Neuron (in vitro differentiated cells): ENCODE results near the gene YIPF1.
"Not testable (repeated sequence)": the region's sequence is repeated elsewhere in the genome, so short reads cannot be mapped to it uniquely, and the experiment has no call there.

Experiments used
- H2AFZ ChIP-seq: one replicate; pipeline ENCODE4 v1.6.1; 2013; ENCODE audit warnings: low read depth, mild to moderate bottlenecking, inconsistent platforms, low read length, moderate library complexity
- H3K27me3 ChIP-seq: one replicate; pipeline ENCODE4 v1.6.1; 2013; ENCODE audit warnings: low read length; ENCODE audit not compliant: insufficient read depth
- H3K36me3 ChIP-seq: one replicate; pipeline ENCODE4 v1.6.1; 2013; ENCODE audit warnings: low read length; ENCODE audit not compliant: insufficient read depth
- H3K4me1 ChIP-seq: one replicate; pipeline ENCODE4 v1.6.1; 2013; ENCODE audit warnings: low read length; ENCODE audit not compliant: insufficient read depth
- H3K4me3 ChIP-seq: 2 replicates; pipeline ENCODE4 v1.5.1; 2013; ENCODE audit warnings: mild to moderate bottlenecking, low read length, moderate library complexity
- H3K9me3 ChIP-seq: one replicate; pipeline ENCODE4 v1.6.1; 2013; ENCODE audit warnings: low read length

The YIPF1 gene

GRCh38 chr1:53890522-53890941 lies 935 bp upstream of the YIPF1 start:
- peak overlapping the region; percentile 98 for H3K4me3 ChIP-seq
- H2AFZ ChIP-seq = peak overlapping the region; percentile 92
- no peaks in the 10 kb centered on the region for H3K9me3 ChIP-seq
- H3K27me3 ChIP-seq = no peaks in the 10 kb centered on the region
- H3K4me1 ChIP-seq = peaks cover 9% of the 10 kb centered on the region
- H3K36me3 ChIP-seq = peaks cover 20% of the 10 kb centered on the region

- no peaks in the 10 kb centered on the region for H3K9me3 ChIP-seq
- peaks cover 27% of the 10 kb centered on the region for H3K36me3 ChIP-seq
- H3K4me1 ChIP-seq = peaks cover 9% of the 10 kb centered on the region
- H3K4me3 ChIP-seq = peak overlapping the region; percentile 98
- H2AFZ ChIP-seq = no peak overlapping the region
- no peaks in the 10 kb centered on the region for H3K27me3 ChIP-seq
Measured at GRCh38 chr1:53888681-53889080, 916 bp downstream of the YIPF1 start.

GRCh38 chr1:53883600-53883999 lies 6.0 kb downstream of the YIPF1 start:
- peaks cover 45% of the 10 kb centered on the region for H3K36me3 ChIP-seq
- H3K4me1 ChIP-seq, H3K4me3 ChIP-seq, H2AFZ ChIP-seq, H3K27me3 ChIP-seq, H3K9me3 ChIP-seq: not testable (repeated sequence)

- peaks cover 49% of the 10 kb centered on the region for H3K36me3 ChIP-seq
- H3K27me3 ChIP-seq, H2AFZ ChIP-seq, H3K4me3 ChIP-seq, H3K9me3 ChIP-seq, H3K4me1 ChIP-seq: not testable (repeated sequence)
Measured at GRCh38 chr1:53881853-53882252, 7.7 kb downstream of the YIPF1 start.

GRCh38 chr1:53878492-53879105 lies 11.0 kb downstream of the YIPF1 start:
- H2AFZ ChIP-seq = no peak overlapping the region
- H3K4me1 ChIP-seq = no peaks in the 10 kb centered on the region
- no peak overlapping the region for H3K4me3 ChIP-seq
- H3K27me3 ChIP-seq = no peaks in the 10 kb centered on the region
- H3K36me3 ChIP-seq = peaks cover 50% of the 10 kb centered on the region
- H3K9me3 ChIP-seq = peaks cover 6% of the 10 kb centered on the region

- H3K36me3 ChIP-seq = peaks cover 62% of the 10 kb centered on the region
- H3K9me3 ChIP-seq, H3K4me1 ChIP-seq, H2AFZ ChIP-seq, H3K27me3 ChIP-seq, H3K4me3 ChIP-seq: not testable (repeated sequence)
Measured at GRCh38 chr1:53875150-53875549, 14.4 kb downstream of the YIPF1 start.

GRCh38 chr1:53871773-53872484 lies 17.7 kb downstream of the YIPF1 start:
- Histone ChIP-seq H3K9me3 (no peaks in the 10 kb centered on the region), H3K4me3 (no peak overlapping the region), H3K36me3 (peaks cover 61% of the 10 kb centered on the region), H3K4me1 (no peaks in the 10 kb centered on the region), H2AFZ (no peak overlapping the region), H3K27me3 (no peaks in the 10 kb centered on the region)

- Histone ChIP-seq H3K27me3 (no peaks in the 10 kb centered on the region), H3K4me1 (no peaks in the 10 kb centered on the region), H3K36me3 (peaks cover 58% of the 10 kb centered on the region), H3K4me3 (no peak overlapping the region), H3K9me3 (no peaks in the 10 kb centered on the region), H2AFZ (no peak overlapping the region)
Measured at GRCh38 chr1:53871221-53871620, 18.4 kb downstream of the YIPF1 start.

GRCh38 chr1:53869454-53870117 lies 20.0 kb downstream of the YIPF1 start:
- Histone ChIP-seq H3K4me1 (no peaks in the 10 kb centered on the region), H3K4me3 (no peak overlapping the region), H3K9me3 (no peaks in the 10 kb centered on the region), H3K27me3 (no peaks in the 10 kb centered on the region), H3K36me3 (peaks cover 56% of the 10 kb centered on the region), H2AFZ (no peak overlapping the region)

GRCh38 chr1:53868565-53868964 lies 21.0 kb downstream of the YIPF1 start:
- Histone ChIP-seq H3K36me3 (peaks cover 51% of the 10 kb centered on the region), H3K27me3 (no peaks in the 10 kb centered on the region), H3K9me3 (no peaks in the 10 kb centered on the region), H3K4me1 (no peaks in the 10 kb centered on the region), H2AFZ (no peak overlapping the region), H3K4me3 (no peak overlapping the region)

GRCh38 chr1:53862507-53862906 lies 27.1 kb downstream of the YIPF1 start:
- H3K4me3 ChIP-seq = no peak overlapping the region

GRCh38 chr1:53860967-53861411 lies 28.6 kb downstream of the YIPF1 start:
- H2AFZ ChIP-seq = no peak overlapping the region

More at GRCh38 chr1:53862507-53862906, 27.1 kb downstream of the YIPF1 start:
- Histone ChIP-seq H2AFZ (no peak overlapping the region), H3K4me1 (no peaks in the 10 kb centered on the region), H3K27me3 (no peaks in the 10 kb centered on the region), H3K9me3 (no peaks in the 10 kb centered on the region), H3K36me3 (peaks cover 24% of the 10 kb centered on the region)

GRCh38 chr1:53851571-53852285 lies 37.9 kb downstream of the YIPF1 start:
- H2AFZ ChIP-seq = no peak overlapping the region
- peaks cover 40% of the 10 kb centered on the region for H3K36me3 ChIP-seq
- no peak overlapping the region for H3K4me3 ChIP-seq
- no peaks in the 10 kb centered on the region for H3K4me1 ChIP-seq
- no peaks in the 10 kb centered on the region for H3K9me3 ChIP-seq
- no peaks in the 10 kb centered on the region for H3K27me3 ChIP-seq

More at GRCh38 chr1:53860967-53861411, 28.6 kb downstream of the YIPF1 start:
- Histone ChIP-seq H3K4me3 (no peak overlapping the region), H3K27me3 (no peaks in the 10 kb centered on the region), H3K4me1 (no peaks in the 10 kb centered on the region), H3K36me3 (peaks cover 32% of the 10 kb centered on the region), H3K9me3 (no peaks in the 10 kb centered on the region)
